Measurements from ENCODE around the gene CBLB. TPM values are rescaled to one million over a fixed set of nuclear protein-coding genes. Genes with fewer than 3 reads are reported as not detected.

The CBLB gene
- polyA plus RNA-seq, 2 of the 4 experiments (the other 2 are of a cell fraction), result 6.8 to 16.2 TPM

DNA sequence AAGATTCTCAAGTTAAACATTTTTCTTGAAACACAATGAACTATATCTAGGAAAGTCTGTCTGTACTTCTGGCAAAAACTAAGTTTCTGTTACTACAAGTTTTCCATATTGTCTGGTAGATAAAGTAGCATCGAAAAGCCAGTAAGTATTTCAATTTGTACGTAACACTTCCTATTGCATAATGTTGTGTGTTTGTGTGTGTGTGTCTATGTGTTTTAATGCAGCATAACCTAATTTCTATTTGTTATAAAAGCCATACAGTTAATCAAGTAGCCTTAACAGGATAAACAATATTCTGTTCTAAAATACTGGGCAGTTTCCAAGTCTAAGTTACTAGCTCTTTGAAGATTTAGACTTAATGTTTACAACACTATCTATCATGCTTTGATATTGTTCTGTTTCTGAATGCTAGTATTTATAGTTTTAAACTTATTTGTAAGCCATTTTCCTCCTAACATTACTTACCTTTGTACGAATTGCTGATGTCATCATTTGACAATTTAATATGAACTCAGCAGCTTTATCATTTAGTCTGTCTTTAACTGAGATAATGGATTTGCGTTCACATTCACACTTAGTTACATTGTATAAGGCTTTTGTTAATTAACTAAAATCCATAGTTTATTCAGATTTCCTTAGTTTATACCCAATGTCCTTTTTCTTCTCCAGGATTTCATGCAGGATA is 163.9 kb downstream of the CBLB start:
- Histone ChIP-seq H3K4me1 (no peaks in the 10 kb centered on the region), H3K4me3 (no peak overlapping the region), H3K27ac (no peak overlapping the region), H3K9me3 (no peaks in the 10 kb centered on the region), H3K4me2 (no peak overlapping the region)
- POLR2A ChIA-PET, result no interaction called here
- 88% methylated on average over 4 of the region's 4 CpGs for WGBS (ENCODE audit: missing lambda C conversion rate)
- ATAC-seq (no peak), DNase-seq (ENCODE audit: low read depth in 1 of 2, low spot score in 1 of 2) (no peak), FAIRE-seq (no peak)
- CTCF ChIA-PET, result no interaction called here
- TF ChIP-seq NPAS2 (CRISPR knock-in tag; IDR thresholded peaks at IDR 0.05; ENCODE audit: borderline replicate concordance), result no peak
- no peak for TF ChIP-seq ESRRA (IDR thresholded peaks at IDR 0.05; ENCODE audit: borderline replicate concordance, low read length)
- no peak for TF ChIP-seq KDM5A (IDR thresholded peaks at IDR 0.05)
- peak; percentile 93 for TF ChIP-seq MAFK (IDR thresholded peaks at IDR 0.05; ENCODE audit: partially characterized antibody)

DNA sequence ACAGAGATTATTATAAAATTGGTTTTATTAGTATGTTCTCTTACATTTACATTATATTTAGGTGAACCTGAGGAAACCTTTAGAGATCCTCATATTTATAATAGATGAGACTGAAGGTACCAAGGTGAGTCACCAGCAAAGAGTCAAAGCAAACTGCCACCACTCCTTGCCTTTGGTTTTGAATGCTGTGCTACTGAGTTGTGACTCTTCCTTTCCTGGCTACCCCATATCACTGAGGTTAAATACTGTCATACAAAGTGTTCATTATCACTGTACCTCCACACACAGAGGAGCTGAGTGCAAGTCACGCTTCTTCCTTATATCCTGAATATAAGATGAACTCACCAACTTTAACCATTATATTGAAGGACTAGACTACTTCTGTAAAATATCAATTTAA is 168.2 kb downstream of the CBLB start:
- WGBS (ENCODE audit: missing lambda C conversion rate), result 100% methylated on average over 1 of the region's 1 CpG
- Histone ChIP-seq H3K4me3 (no peak overlapping the region), H3K27ac (no peak overlapping the region), H3K9me3 (no peaks in the 10 kb centered on the region), H3K4me2 (no peak overlapping the region), H3K4me1 (no peaks in the 10 kb centered on the region)
- DNase-seq (ENCODE audit: low read depth in 1 of 2, low spot score in 1 of 2) (no peak), FAIRE-seq (no peak), ATAC-seq (no peak)
- ChIA-PET CTCF (interaction anchor here (0.9 to 1.4 kb wide), 2 partner anchors 139 to 909 kb away, joined by 3 read pairs; no protein-coding TSS in a partner anchor), POLR2A (no interaction called here)
- TF ChIP-seq, protein P1, sequence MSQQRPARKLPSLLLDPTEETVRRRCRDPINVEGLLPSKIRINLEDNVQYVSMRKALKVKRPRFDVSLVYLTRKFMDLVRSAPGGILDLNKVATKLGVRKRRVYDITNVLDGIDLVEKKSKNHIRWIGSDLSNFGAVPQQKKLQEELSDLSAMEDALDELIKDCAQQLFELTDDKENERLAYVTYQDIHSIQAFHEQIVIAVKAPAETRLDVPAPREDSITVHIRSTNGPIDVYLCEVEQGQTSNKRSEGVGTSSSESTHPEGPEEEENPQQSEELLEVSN (IDR thresholded peaks at IDR 0.05; ENCODE audit: borderline replicate concordance, low read depth), result no peak
- TF ChIP-seq SMC3 (IDR thresholded peaks at IDR 0.05), result no peak
- TF ChIP-seq POLR2AphosphoS2 (conservative IDR thresholded peaks at IDR 0.05; ENCODE audit: low read length), result no peak
- TF ChIP-seq, protein P2, sequence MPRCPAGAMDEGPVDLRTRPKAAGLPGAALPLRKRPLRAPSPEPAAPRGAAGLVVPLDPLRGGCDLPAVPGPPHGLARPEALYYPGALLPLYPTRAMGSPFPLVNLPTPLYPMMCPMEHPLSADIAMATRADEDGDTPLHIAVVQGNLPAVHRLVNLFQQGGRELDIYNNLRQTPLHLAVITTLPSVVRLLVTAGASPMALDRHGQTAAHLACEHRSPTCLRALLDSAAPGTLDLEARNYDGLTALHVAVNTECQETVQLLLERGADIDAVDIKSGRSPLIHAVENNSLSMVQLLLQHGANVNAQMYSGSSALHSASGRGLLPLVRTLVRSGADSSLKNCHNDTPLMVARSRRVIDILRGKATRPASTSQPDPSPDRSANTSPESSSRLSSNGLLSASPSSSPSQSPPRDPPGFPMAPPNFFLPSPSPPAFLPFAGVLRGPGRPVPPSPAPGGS (IDR thresholded peaks at IDR 0.05), result no peak
- TF ChIP-seq JUN (IDR thresholded peaks at IDR 0.05), result no peak
- no peak for TF ChIP-seq EHF (CRISPR knock-in tag; IDR thresholded peaks at IDR 0.05)
- TF ChIP-seq, protein P3, sequence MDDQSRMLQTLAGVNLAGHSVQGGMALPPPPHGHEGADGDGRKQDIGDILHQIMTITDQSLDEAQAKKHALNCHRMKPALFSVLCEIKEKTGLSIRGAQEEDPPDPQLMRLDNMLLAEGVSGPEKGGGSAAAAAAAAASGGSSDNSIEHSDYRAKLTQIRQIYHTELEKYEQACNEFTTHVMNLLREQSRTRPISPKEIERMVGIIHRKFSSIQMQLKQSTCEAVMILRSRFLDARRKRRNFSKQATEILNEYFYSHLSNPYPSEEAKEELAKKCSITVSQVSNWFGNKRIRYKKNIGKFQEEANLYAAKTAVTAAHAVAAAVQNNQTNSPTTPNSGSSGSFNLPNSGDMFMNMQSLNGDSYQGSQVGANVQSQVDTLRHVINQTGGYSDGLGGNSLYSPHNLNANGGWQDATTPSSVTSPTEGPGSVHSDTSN (IDR thresholded peaks at IDR 0.05), result no peak
- TF ChIP-seq MAFK (IDR thresholded peaks at IDR 0.05; ENCODE audit: partially characterized antibody), result no peak

DNA sequence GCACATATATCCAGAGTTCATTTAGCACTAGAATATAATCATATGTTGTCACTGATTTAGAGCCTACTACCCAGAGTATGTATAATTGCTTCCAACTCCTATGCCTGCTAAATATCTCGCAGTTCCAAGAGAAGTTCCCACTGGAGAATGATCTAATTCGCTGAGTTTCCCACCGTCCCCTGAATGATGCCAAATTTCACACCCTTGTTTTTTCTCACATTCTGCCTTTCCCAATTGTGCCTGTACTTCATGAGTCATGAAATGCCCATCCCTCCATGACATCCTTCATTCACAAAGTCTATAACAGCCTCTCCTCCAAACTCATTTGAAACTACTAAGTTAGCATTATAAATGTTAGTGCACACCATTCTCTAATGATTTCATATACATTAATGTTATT is 177.2 kb downstream of the CBLB start:
- POLR2A ChIA-PET, result no interaction called here

More for the DNA sequence above, 177.2 kb downstream of the CBLB start:
- H3K27ac ChIP-seq, result no peak overlapping the region
- no peak overlapping the region for H3K4me3 ChIP-seq
- no peaks in the 10 kb centered on the region for H3K9me3 ChIP-seq
- CTCF ChIA-PET, result interaction anchor here (1.3 kb wide), 1 partner anchor 1427 kb away, joined by 4 read pairs; no protein-coding TSS in a partner anchor
- ATAC-seq (no peak), DNase-seq (ENCODE audit: low read depth in 1 of 2, low spot score in 1 of 2) (no peak), FAIRE-seq (no peak)
- no peak overlapping the region for H3K4me2 ChIP-seq
- no peak for TF ChIP-seq KDM1A (IDR thresholded peaks at IDR 0.05; ENCODE audit: low read depth)
- TF ChIP-seq HDAC2 (IDR thresholded peaks at IDR 0.05), result no peak
- TF ChIP-seq, protein P1 (IDR thresholded peaks at IDR 0.05; ENCODE audit: borderline replicate concordance, low read depth), result no peak
- TF ChIP-seq, protein P2 (IDR thresholded peaks at IDR 0.05), result no peak
- TF ChIP-seq CBX8 (IDR thresholded peaks at IDR 0.05), result no peak
- TF ChIP-seq HOXB13 (CRISPR knock-in tag; IDR thresholded peaks at IDR 0.05; ENCODE audit: low read depth), result no peak
- TF ChIP-seq, protein P4, sequence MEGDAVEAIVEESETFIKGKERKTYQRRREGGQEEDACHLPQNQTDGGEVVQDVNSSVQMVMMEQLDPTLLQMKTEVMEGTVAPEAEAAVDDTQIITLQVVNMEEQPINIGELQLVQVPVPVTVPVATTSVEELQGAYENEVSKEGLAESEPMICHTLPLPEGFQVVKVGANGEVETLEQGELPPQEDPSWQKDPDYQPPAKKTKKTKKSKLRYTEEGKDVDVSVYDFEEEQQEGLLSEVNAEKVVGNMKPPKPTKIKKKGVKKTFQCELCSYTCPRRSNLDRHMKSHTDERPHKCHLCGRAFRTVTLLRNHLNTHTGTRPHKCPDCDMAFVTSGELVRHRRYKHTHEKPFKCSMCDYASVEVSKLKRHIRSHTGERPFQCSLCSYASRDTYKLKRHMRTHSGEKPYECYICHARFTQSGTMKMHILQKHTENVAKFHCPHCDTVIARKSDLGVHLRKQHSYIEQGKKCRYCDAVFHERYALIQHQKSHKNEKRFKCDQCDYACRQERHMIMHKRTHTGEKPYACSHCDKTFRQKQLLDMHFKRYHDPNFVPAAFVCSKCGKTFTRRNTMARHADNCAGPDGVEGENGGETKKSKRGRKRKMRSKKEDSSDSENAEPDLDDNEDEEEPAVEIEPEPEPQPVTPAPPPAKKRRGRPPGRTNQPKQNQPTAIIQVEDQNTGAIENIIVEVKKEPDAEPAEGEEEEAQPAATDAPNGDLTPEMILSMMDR (IDR thresholded peaks at IDR 0.05), result no peak
- no peak for TF ChIP-seq ZC3H11A (IDR thresholded peaks at IDR 0.05)
- TF ChIP-seq, protein P5, sequence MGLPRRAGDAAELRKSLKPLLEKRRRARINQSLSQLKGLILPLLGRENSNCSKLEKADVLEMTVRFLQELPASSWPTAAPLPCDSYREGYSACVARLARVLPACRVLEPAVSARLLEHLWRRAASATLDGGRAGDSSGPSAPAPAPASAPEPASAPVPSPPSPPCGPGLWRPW (IDR thresholded peaks at IDR 0.05), result no peak
- no peak for TF ChIP-seq EHMT2 (IDR thresholded peaks at IDR 0.05; ENCODE audit: low read depth)
- no peak for TF ChIP-seq CHD4 (IDR thresholded peaks at IDR 0.05; ENCODE audit: borderline replicate concordance)
- TF ChIP-seq FOXS1 (CRISPR knock-in tag; IDR thresholded peaks at IDR 0.05), result no peak
- TF ChIP-seq GATA3 (IDR thresholded peaks at IDR 0.05; ENCODE audit: borderline replicate concordance), result no peak
- TF ChIP-seq CHD2 (IDR thresholded peaks at IDR 0.05; ENCODE audit: low read length, partially characterized antibody), result no peak
- no peak for TF ChIP-seq RFX5 (IDR thresholded peaks at IDR 0.05)
- no peak for TF ChIP-seq RARB (CRISPR knock-in tag; IDR thresholded peaks at IDR 0.05)
- WGBS (ENCODE audit: missing lambda C conversion rate), result 69% methylated on average over 3 of the region's 3 CpGs
- H3K4me1 ChIP-seq, result peaks cover 31% of the 10 kb centered on the region

Data from A549 (cell line).